ENCODE results near the gene CACNA1B. TPM values are rescaled to one million over a fixed set of nuclear protein-coding genes. Genes with fewer than 3 reads are reported as not detected.

CACNA1B gene
- total and polyA plus RNA-seq, 2 donors (not counting 1 experiment from before 2014, with no cell fraction given), result 0.01 to 0.17 TPM

GRCh38 chr9:138009803-138010690 lies 132.5 kb downstream of the CACNA1B start:
- H3K4me2 ChIP-seq (ENCODE audit: extremely low read depth, insufficient read depth, low read length), result no peak overlapping the region
- no peaks in the 10 kb centered on the region for H4K20me1 ChIP-seq (ENCODE audit: control insufficient read depth, extremely low read depth, insufficient read depth, low read length)
- no peak overlapping the region for H2AFZ ChIP-seq (ENCODE audit: low read length)
- DNase-seq (ENCODE audit: low read depth in 2 of 2), result no peak
- TF ChIP-seq EZH2 (IDR thresholded peaks at IDR 0.05; ENCODE audit: low read length, missing control alignments), result no peak
- H3K27me3 ChIP-seq (ENCODE audit: control insufficient read depth, insufficient read depth, low read length), result no peaks in the 10 kb centered on the region
- H3K27ac ChIP-seq (ENCODE audit: insufficient read depth, low read length), result no peak overlapping the region
- H3K79me2 ChIP-seq (ENCODE audit: control insufficient read depth, insufficient read depth, low read length), result no peaks in the 10 kb centered on the region
- no peak overlapping the region for H3K9ac ChIP-seq (ENCODE audit: insufficient read depth, low read length)
- no peak overlapping the region for H3K4me3 ChIP-seq (replicated peaks in 1 of 4; ENCODE audit: control extremely low read depth in 1 of 4, insufficient read depth in 1 of 4, low read depth in 3 of 4, low read length in 4 of 4)
- no peaks in the 10 kb centered on the region for H3K4me1 ChIP-seq (ENCODE audit: control insufficient read depth, extremely low read depth, insufficient read depth, low read length)
- H3K9me3 ChIP-seq (ENCODE audit: control insufficient read depth, insufficient read depth, low read depth, low read length), result no peaks in the 10 kb centered on the region
- H3K36me3 ChIP-seq (ENCODE audit: control insufficient read depth, insufficient read depth, low read length), result no peaks in the 10 kb centered on the region

- Histone ChIP-seq H3K4me3 (replicated peaks in 1 of 4; ENCODE audit: control extremely low read depth in 1 of 4, insufficient read depth in 1 of 4, low read depth in 3 of 4, low read length in 4 of 4) (no peak overlapping the region), H3K79me2 (ENCODE audit: control insufficient read depth, insufficient read depth, low read length) (no peaks in the 10 kb centered on the region), H3K9ac (ENCODE audit: insufficient read depth, low read length) (no peak overlapping the region), H2AFZ (ENCODE audit: low read length) (no peak overlapping the region), H3K4me1 (ENCODE audit: control insufficient read depth, extremely low read depth, insufficient read depth, low read length) (no peaks in the 10 kb centered on the region), H3K4me2 (ENCODE audit: extremely low read depth, insufficient read depth, low read length) (no peak overlapping the region), H3K9me3 (ENCODE audit: control insufficient read depth, insufficient read depth, low read depth, low read length) (no peaks in the 10 kb centered on the region), H3K27me3 (ENCODE audit: control insufficient read depth, insufficient read depth, low read length) (no peaks in the 10 kb centered on the region), H4K20me1 (ENCODE audit: control insufficient read depth, extremely low read depth, insufficient read depth, low read length) (no peaks in the 10 kb centered on the region), H3K36me3 (ENCODE audit: control insufficient read depth, insufficient read depth, low read length) (no peaks in the 10 kb centered on the region), H3K27ac (ENCODE audit: insufficient read depth, low read length) (no peak overlapping the region)
- DNase-seq (ENCODE audit: low read depth in 2 of 2), result no peak
- TF ChIP-seq CTCF (conservative IDR thresholded peaks at IDR 0.05 in 1 of 2, IDR thresholded peaks at IDR 0.05 in 1 of 2; ENCODE audit: low read depth in 1 of 2, low read length in 2 of 2) (no peak), EZH2 (IDR thresholded peaks at IDR 0.05; ENCODE audit: low read length, missing control alignments) (no peak)
Observed at GRCh38 chr9:138010861-138011260, 133.3 kb downstream of the CACNA1B start.

GRCh38 chr9:138011951-138012500 lies 134.4 kb downstream of the CACNA1B start:
- no peak for TF ChIP-seq EZH2 (IDR thresholded peaks at IDR 0.05; ENCODE audit: low read length, missing control alignments)
- no peak for TF ChIP-seq CTCF (conservative IDR thresholded peaks at IDR 0.05 in 1 of 2, IDR thresholded peaks at IDR 0.05 in 1 of 2; ENCODE audit: low read depth in 1 of 2, low read length in 2 of 2)
- no peak for DNase-seq (ENCODE audit: low read depth in 2 of 2)
- Histone ChIP-seq H3K9ac (ENCODE audit: insufficient read depth, low read length) (no peak overlapping the region), H4K20me1 (ENCODE audit: control insufficient read depth, extremely low read depth, insufficient read depth, low read length) (no peaks in the 10 kb centered on the region), H3K4me2 (ENCODE audit: extremely low read depth, insufficient read depth, low read length) (no peak overlapping the region), H3K4me3 (replicated peaks in 1 of 4; ENCODE audit: control extremely low read depth in 1 of 4, insufficient read depth in 1 of 4, low read depth in 3 of 4, low read length in 4 of 4) (no peak overlapping the region), H3K79me2 (ENCODE audit: control insufficient read depth, insufficient read depth, low read length) (no peaks in the 10 kb centered on the region), H3K27ac (ENCODE audit: insufficient read depth, low read length) (no peak overlapping the region), H3K4me1 (ENCODE audit: control insufficient read depth, extremely low read depth, insufficient read depth, low read length) (no peaks in the 10 kb centered on the region), H2AFZ (ENCODE audit: low read length) (no peak overlapping the region), H3K27me3 (ENCODE audit: control insufficient read depth, insufficient read depth, low read length) (no peaks in the 10 kb centered on the region), H3K36me3 (ENCODE audit: control insufficient read depth, insufficient read depth, low read length) (no peaks in the 10 kb centered on the region), H3K9me3 (ENCODE audit: control insufficient read depth, insufficient read depth, low read depth, low read length) (no peaks in the 10 kb centered on the region)

Measured in fibroblast of lung (primary cell).